22Rv1 (cell line): ENCODE measurements around the gene TXNRD3.

Experiments used
- CTCF ChIP-seq: fragments of 450-650 bp; IDR thresholded peaks from 2 replicates; pipeline ENCODE4 v1.5.1; 2017; ENCODE audit warnings: mild to moderate bottlenecking
- ZFX ChIP-seq: fragments of 450-650 bp; IDR thresholded peaks from 2 replicates; pipeline ENCODE4 v1.6.1; 2017; ENCODE audit warnings: antibody characterized with exemption, borderline replicate concordance

GRCh38 chr3:126581569-126581968 is 73.4 kb downstream of the TXNRD3 start:
- TF ChIP-seq CTCF, result no peak
- no peak for TF ChIP-seq ZFX
